NCI-H345 (cell line): Measurements from ENCODE around the gene SYF2.
"Not testable (repeated sequence)": the region's sequence is repeated elsewhere in the genome, so short reads cannot be mapped to it uniquely, and the experiment has no call there.

Experiments used
- DNase-seq: peaks from one replicate; lab custom pipeline; 2025; lab: John Stamatoyannopoulos, UW

The SYF2 gene

DNA sequence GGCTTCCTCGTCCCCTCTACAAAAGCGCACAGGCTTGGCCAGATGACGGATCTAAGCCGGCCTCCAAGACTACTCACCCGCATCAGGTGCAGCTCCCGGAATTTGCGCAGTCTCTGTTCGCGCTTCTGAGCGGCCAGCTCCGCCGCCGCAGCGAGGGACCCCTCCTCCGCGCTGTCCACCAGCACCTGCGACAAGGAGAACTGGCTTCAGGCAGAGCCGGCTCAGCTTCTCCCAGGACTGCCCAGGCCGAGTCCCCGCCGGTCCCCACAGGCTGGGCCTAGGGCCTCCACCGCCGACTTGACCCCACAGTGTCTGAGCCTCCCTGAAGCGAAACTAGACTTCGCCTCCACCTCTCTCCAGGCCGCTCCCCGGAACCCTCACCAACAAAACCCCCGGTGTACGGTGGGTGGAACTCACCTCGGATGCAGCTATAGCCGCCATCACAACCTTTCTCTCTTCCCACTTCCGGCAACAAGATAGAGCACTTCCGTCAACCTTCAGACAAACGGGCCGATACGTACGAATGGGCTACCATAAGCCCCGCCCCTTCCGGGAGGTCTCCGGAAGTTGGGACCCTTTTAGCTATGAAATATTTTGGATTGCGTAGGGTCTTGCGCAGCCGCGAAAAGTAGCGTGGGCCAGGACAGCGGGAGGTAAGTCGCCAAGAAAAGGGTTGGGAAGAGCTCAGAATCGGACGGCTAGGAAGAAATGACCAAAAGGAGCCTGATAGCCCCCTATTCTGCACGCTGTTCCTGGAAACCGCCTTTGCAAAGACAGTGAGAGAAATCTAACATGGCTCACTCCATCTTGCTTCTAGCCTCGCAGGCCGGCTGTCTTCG is at the start of gene SYF2:
SYF2 (minus strand) TSS at position 476 of the 839 bp plus-strand sequence; CDS start at position 441, 35 bp downstream.
- peak; percentile 96 for DNase-seq

GRCh38 chr1:25279693-25280111 is 47.4 kb upstream of the SYF2 start:
- DNase-seq = not testable (repeated sequence)

DNA sequence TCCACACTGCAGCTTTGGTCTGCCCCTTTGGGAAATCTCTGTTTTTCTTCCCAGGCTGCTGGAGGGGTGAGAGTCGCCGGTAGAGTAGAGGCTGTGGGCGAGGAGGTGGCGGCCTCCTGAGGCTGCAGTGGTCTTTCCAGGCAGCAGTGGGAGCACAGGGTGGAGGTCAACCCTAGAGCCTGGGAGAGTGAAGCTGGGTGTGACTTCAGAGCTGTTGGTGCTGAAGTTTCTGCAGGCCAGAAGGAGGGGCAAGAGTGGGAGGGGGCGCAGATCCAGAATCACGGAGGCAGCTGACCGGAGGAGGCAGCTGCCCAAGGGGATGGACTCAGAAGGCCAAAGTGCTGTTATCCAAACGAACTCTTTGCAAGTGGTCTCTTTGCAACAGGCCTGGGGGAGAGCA is 46.5 kb upstream of the SYF2 start:
- not testable (repeated sequence) for DNase-seq

- DNase-seq = not testable (repeated sequence)
Measured at GRCh38 chr1:25278358-25278757, 46.1 kb upstream of the SYF2 start.

DNA sequence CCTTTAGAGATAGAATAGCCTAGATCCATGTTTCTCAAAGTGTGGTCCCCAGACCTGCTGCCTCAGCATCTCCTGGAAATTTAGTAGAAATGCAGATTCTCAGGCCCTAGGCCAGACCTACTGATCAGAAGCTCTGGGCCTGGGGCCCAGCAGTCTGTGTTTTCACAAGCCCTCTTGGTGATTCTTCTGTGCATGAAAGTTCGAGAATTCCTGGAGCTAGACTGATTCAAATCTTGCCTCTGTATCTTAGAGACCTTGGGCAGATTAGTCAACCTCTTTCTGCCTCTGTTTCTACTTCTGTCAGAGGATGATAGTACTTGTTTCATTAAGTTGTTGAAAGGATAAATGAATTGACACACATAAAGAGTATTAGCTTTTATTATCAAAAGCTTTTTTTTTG is 45.0 kb upstream of the SYF2 start:
- not testable (repeated sequence) for DNase-seq

DNA sequence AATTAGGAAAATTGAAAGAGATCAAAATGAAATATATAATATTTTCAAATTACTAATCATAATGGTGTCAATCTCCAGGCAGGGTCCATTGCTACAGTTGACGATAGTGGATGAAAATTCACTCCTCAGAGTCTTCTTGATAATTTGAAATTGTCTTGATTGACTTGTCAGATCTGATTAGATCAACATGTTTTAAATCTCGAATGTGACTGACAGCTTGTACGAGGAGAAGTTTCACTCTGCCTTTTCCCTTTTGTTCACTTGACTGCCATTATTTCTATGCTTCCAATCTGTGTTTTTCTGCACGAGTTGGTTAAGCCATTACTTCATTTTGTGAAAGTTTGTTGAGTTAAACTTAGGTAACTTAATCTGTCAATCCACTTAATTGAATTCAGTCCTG is 43.3 kb upstream of the SYF2 start:
- DNase-seq = not testable (repeated sequence)

DNA sequence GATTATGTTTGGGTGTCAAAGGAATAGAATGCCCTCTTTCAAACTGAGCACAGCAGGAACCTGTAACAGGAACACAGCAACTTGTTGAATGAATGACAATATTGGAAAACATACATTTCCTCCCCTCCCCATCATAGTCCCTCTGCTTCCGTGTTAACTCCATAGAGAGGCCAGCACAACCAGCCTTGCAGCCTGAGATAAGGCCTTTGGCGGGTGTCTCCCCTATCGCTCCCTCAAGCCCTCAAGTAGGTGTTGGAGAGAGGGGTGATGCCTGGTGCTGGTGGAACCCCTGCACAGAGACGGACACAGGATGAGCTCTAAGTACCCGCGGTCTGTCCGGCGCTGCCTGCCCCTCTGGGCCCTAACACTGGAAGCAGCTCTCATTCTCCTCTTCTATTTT is 39.9 kb upstream of the SYF2 start, which contains the start of gene RHD:
RHD (plus strand) TSS at position 272 of the 400 bp plus-strand sequence; CDS start at position 311, 39 bp downstream.
- DNase-seq = not testable (repeated sequence)

- not testable (repeated sequence) for DNase-seq
Measured at GRCh38 chr1:25268143-25268760, 36.0 kb upstream of the SYF2 start.

DNA sequence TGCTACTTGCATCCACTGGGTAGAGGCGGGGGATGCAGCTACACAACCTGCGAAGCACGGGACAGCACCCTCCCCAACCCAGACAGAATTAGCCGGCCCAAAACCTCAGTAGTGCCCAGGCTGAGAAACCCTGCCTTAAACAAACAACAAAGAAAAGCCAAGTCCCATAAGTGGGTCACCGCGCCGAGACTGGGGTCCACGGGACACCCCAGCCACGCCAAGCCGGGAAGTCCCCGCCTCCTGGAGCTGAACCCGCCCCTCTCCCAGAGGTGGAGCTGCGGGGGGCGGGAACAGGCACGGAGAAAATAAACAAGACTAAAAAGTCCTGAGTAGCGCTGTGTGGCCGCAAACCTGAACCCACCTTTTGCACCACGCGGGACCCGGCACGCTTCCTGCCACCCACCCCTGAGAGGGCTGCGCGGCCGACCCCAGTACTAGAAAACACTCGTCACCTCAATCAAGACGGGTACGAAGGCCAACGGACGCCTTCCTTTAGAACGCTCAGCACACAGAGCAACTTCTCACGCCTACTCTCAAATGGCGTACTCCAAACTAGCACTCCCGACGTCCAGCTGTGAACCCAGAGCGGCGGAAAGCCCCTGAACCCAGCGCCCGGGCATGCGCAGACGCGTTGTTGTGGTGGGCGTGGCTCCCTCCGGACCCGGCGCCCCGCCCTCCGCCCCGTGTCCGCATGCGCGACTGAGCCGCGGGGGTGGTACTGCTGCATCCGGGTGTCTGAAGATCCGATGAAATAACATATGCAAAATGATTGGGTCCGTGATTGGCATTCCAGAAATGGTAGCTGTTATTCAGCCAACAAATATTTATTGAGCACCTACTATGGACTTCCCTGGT is 35.2 kb upstream of the SYF2 start:
- DNase-seq = peak; percentile 86

- DNase-seq = not testable (repeated sequence)
Measured at GRCh38 chr1:25266554-25267287, 34.4 kb upstream of the SYF2 start.

DNA sequence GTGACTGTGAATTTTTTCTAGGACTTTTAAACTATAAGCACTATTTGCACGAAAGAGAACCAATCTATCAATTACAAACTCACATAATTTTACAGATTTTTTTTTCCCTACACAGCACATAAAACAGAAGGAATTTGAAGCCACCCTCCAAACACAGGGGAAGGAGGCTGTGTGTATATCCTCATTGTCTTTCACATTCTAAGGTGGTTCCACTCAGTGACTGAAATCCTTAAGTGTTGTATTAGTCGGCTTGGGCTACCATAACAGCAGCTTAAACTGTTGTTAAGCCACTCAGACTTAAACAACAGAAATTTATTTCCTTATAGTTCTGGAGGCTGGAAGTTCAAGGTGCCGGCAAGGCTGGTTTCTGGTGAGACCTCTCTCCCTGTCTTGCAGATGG is 28.0 kb upstream of the SYF2 start:
- DNase-seq = not testable (repeated sequence)

- not testable (repeated sequence) for DNase-seq
Measured at GRCh38 chr1:25259813-25260212, 27.5 kb upstream of the SYF2 start.

DNA sequence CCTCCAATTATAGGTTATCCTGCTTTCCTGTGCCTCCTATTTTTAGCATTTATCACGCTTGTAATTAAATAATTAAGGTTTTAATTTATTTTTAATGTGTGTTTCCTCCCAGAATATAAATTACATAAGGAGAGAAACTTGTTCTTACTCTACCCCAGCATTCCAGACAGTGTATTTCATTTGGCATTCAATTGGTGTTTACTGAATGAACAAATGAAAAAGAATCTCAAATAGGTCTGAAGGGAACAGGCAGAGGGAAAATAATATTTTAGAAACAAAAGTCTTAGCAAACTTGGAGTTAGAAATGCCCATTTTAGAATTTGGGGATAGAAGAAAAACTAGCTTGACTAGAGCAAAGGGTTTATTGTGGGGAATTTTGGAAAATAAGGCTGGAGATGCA is 24.9 kb upstream of the SYF2 start:
- DNase-seq = no peak

- DNase-seq = no peak
Measured at GRCh38 chr1:25256578-25256965, 24.3 kb upstream of the SYF2 start.

DNA sequence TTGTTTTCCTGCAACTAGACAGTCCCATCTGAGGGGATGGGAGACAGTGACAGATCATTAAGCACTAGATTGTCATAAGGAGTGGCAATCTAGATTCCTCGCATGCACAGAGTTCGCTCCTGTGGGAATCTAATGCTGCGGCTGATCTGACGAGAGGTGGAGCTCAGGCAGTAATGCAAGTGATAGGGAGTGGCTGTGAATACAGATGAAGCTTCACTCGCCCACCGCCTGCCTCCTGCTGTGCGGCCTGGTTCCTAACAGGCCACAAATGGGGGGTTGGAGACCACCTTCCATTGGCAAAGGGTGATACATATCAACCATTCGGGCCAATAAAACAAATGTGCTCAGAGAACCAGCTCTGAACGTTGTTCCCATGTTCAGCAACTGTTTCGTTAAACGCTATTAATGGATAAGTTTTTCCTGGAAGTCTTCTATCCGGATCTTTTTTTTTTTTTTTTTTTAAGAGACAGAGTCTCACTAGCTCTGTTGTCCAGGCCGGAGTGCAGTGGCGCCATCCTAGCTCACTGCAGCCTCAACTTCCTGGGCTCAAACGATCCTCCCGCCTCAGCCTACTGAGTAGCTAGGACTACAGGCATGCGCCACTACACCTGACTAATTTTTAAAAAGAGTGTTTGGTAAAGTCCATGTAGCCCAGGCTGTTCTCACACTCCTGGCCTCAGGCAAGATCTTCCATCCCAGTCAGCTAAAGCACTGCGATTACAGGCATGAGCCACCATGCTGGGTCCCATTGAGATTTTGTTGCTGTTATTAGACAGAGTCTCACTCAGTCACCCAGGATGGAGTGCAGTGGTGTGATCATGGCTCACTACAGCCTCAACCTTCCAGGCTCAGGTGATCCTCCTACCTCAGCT is 23.6 kb upstream of the SYF2 start:
- DNase-seq = no peak

GRCh38 chr1:25253911-25254310 is 21.6 kb upstream of the SYF2 start:
- DNase-seq = no peak

GRCh38 chr1:25247829-25248754 is 15.8 kb upstream of the SYF2 start:
- DNase-seq = no peak

- peak; percentile 99 for DNase-seq
Measured at GRCh38 chr1:25247024-25247828, 14.9 kb upstream of the SYF2 start, which contains the start of gene RSRP1. Gene RSRP1, minus strand, starts transcription at chr1:25247454. Its CDS starts 491 bp downstream, at chr1:25246963.
